ENCODE results near the gene SMOC1.

SMOC1 gene

DNA sequence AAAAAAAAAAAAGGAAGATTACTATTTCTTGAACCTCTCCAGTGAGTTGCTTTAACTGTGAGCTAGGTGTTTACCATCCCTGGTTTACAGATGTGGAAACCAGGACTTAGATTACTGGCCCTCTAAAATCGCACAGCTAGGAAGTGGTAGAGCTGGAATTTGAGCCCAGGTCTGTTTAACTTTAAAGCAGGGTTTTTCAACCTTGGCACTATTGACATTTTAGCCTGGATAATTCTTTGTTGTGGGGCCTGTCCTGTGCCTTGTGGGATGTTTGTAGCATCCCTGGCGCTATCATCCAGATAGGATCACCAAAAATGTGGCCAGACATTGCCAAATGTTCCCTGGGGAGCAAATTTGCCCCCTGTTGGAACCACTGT, 28.5 kb upstream of the SMOC1 start:
- Histone ChIP-seq H3K27me3 (ENCODE audit: control insufficient read depth in 1 of 2, insufficient read depth in 2 of 2, low read length in 2 of 2) (no peaks in the 10 kb centered on the region), H3K9ac (ENCODE audit: low read length) (no peak overlapping the region), H3K9me3 (ENCODE audit: low read length) (no peaks in the 10 kb centered on the region), H3K27ac (ENCODE audit: low read depth, low read length) (no peak overlapping the region), H3K4me3 (ENCODE audit: low read depth in 1 of 2, low read length in 2 of 2) (no peak overlapping the region), H3K4me1 (ENCODE audit: insufficient read depth, low read length) (no peaks in the 10 kb centered on the region), H3K36me3 (ENCODE audit: insufficient read depth, low read length) (no peaks in the 10 kb centered on the region)

DNA sequence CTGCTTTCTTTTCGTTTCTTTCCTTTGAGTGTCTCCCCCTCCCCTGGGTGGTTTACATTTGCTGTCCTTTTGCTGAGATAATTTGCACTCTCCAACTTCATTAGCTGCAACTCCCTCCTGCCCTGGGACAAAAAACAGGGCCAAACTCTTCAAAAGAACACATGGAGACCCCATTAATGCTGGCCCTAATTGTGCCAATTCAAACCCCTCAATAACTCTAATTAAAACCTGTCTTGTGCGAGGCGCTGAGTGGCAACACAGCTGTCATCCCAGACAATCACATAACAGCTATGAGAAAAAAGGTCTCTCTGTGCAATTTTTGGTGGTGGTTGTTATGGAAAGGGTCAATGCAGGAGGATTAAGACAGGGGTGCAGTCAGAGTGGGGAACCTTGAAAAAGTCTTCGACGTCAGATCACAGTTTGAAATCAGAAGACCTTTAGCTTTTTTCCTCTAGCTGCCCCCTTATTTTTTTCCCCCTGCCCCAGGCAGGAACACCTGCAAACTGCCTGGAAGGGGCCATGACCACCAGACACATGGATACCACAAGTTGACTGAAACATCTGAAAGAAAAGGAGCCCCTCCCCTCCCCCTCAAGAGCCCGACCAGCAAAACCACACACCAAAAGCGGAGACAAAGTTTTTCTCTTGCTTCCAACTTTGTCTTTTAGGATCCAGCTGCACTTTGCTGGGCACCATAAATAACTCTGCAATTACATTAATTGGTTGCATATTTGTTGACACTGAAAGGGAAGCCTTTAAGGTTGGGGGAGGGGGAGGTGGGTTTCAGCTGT, 26.5 kb upstream of the SMOC1 start:
- Histone ChIP-seq H3K4me3 (ENCODE audit: low read depth in 1 of 2, low read length in 2 of 2) (no peak overlapping the region), H3K9ac (ENCODE audit: low read length) (no peak overlapping the region), H3K27me3 (ENCODE audit: control insufficient read depth in 1 of 2, insufficient read depth in 2 of 2, low read length in 2 of 2) (no peaks in the 10 kb centered on the region), H3K4me1 (ENCODE audit: insufficient read depth, low read length) (no peaks in the 10 kb centered on the region), H3K27ac (ENCODE audit: low read depth, low read length) (no peak overlapping the region), H3K9me3 (ENCODE audit: low read length) (no peaks in the 10 kb centered on the region), H3K36me3 (ENCODE audit: insufficient read depth, low read length) (no peaks in the 10 kb centered on the region)

DNA sequence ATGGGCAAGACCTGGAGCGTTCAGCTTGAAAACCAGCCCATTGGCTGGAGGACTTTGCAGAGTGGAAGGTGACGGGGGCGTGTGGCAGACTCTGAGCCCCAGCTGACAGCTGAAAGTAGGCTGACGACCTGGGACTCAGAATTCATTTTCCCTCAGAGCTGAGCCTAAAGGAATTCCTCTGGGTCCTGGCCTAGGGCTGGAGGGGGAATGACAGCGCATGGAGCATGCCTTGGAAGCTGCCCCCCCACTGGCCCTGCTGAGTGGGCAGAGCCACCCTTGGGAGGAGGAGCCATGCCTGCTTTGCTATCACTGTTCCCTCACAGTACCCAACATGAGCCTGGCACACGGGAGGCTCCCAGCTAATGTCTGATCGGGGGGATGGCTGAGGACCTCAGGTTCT, 25.4 kb upstream of the SMOC1 start:
- Histone ChIP-seq H3K4me3 (ENCODE audit: low read depth in 1 of 2, low read length in 2 of 2) (no peak overlapping the region), H3K4me1 (ENCODE audit: insufficient read depth, low read length) (no peaks in the 10 kb centered on the region), H3K36me3 (ENCODE audit: insufficient read depth, low read length) (no peaks in the 10 kb centered on the region), H3K9me3 (ENCODE audit: low read length) (no peaks in the 10 kb centered on the region), H3K27ac (ENCODE audit: low read depth, low read length) (no peak overlapping the region), H3K9ac (ENCODE audit: low read length) (no peak overlapping the region), H3K27me3 (ENCODE audit: control insufficient read depth in 1 of 2, insufficient read depth in 2 of 2, low read length in 2 of 2) (no peaks in the 10 kb centered on the region)

DNA sequence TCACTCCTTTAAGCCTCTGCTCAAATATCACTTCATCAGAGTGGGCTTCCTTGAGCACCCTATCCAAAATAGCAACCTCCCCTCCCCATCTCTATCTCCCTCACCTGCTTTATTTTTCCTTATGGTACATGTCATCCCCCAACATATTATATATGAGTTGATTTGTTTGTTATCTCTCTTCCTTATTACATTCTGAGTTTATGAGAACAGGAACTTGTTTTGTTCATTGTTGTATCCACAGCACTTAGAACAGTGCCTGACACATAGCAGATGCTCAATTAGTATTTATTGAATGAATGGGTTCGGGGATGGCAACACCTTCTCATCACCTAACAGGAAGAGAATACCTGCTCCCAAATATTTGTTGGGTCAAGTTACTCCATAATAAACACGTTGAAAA, 24.6 kb upstream of the SMOC1 start:
- H3K4me1 ChIP-seq (ENCODE audit: insufficient read depth, low read length) = no peaks in the 10 kb centered on the region
- H3K27ac ChIP-seq (ENCODE audit: low read depth, low read length) = no peak overlapping the region
- no peaks in the 10 kb centered on the region for H3K27me3 ChIP-seq (ENCODE audit: control insufficient read depth in 1 of 2, insufficient read depth in 2 of 2, low read length in 2 of 2)
- no peaks in the 10 kb centered on the region for H3K36me3 ChIP-seq (ENCODE audit: insufficient read depth, low read length)
- no peak overlapping the region for H3K4me3 ChIP-seq (ENCODE audit: low read depth in 1 of 2, low read length in 2 of 2)
- no peak overlapping the region for H3K9ac ChIP-seq (ENCODE audit: low read length)
- no peaks in the 10 kb centered on the region for H3K9me3 ChIP-seq (ENCODE audit: low read length)

DNA sequence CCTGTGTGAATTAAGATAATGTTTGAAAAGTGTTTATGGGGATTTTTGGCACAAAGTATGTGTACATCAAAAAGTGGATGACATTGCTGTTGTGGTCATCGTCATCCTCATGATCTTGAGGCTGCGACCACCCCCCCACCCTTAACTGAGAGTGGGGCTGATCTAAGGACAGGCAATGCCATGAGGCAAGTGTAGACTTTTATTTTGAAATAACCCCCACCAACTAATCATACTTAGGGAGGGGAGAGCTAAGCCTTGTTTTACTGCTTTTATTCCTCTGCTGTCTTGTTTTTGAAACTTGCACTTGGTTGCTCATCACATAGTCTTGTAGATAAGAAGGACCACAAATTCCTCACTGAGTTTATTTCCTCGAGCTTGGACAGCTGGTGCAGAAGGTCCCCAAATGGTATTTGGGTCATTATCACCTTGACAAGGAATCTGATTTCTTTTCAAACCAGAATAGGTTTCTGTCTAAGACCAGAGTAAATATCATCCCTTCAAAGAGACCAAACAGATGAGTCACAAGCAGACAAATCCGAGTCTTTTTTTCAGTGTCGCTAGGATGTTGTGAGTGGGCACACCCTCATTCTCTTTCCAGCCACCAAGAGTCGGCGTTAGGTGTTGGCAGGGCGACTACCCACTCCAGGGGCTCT, 23.9 kb upstream of the SMOC1 start:
- Histone ChIP-seq H3K4me3 (ENCODE audit: low read depth in 1 of 2, low read length in 2 of 2) (no peak overlapping the region), H3K9ac (ENCODE audit: low read length) (no peak overlapping the region), H3K27me3 (ENCODE audit: control insufficient read depth in 1 of 2, insufficient read depth in 2 of 2, low read length in 2 of 2) (no peaks in the 10 kb centered on the region), H3K27ac (ENCODE audit: low read depth, low read length) (no peak overlapping the region), H3K9me3 (ENCODE audit: low read length) (no peaks in the 10 kb centered on the region), H3K36me3 (ENCODE audit: insufficient read depth, low read length) (no peaks in the 10 kb centered on the region), H3K4me1 (ENCODE audit: insufficient read depth, low read length) (no peaks in the 10 kb centered on the region)

DNA sequence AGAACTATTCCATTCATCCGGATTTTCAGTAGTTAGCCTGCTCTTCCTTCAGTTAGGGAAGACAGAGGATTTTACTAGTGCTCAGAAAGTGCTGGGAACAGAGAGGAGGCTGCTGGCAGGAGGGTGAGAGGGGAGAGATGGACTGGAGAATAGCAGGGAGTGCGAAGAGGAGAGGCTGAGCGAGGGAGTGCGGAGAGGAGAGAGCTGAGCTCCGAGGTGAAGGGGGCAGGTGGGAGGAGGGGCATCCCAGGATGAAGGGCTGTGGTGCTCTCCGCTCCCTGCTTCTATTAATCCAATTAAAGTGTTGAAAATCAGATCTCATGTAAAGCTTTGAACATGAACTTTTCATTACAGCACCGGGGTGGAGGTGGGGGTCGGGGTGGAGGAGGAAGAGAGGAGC, 20.4 kb upstream of the SMOC1 start:
- no peak overlapping the region for H3K9ac ChIP-seq (ENCODE audit: low read length)
- H3K27ac ChIP-seq (ENCODE audit: low read depth, low read length) = no peak overlapping the region
- H3K27me3 ChIP-seq (ENCODE audit: control insufficient read depth in 1 of 2, insufficient read depth in 2 of 2, low read length in 2 of 2) = no peaks in the 10 kb centered on the region
- H3K4me1 ChIP-seq (ENCODE audit: insufficient read depth, low read length) = no peaks in the 10 kb centered on the region
- no peaks in the 10 kb centered on the region for H3K36me3 ChIP-seq (ENCODE audit: insufficient read depth, low read length)
- no peak overlapping the region for H3K4me3 ChIP-seq (ENCODE audit: low read depth in 1 of 2, low read length in 2 of 2)
- H3K9me3 ChIP-seq (ENCODE audit: low read length) = no peaks in the 10 kb centered on the region

DNA sequence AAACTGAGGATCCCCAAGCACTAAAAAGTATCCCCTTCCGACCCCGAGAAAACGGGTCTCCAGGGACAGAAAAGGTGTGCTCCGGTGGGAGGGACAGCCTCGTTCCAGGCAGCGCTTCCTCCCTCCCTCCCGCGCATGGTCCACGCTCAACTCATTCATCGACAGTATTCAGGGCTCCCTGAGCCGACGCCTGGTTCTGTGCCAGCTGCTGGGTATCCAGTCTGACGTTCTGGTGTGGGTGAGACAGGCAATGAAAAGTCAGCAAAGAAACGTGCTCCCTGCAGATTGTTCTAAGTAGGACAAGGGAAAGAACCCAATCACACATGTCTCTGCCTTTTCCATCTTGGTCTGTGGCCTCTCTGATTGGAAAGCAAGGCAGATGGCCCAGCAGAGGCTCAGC, 19.6 kb upstream of the SMOC1 start:
- no peak overlapping the region for H3K9ac ChIP-seq (ENCODE audit: low read length)
- H3K27me3 ChIP-seq (ENCODE audit: control insufficient read depth in 1 of 2, insufficient read depth in 2 of 2, low read length in 2 of 2) = no peaks in the 10 kb centered on the region
- H3K4me1 ChIP-seq (ENCODE audit: insufficient read depth, low read length) = no peaks in the 10 kb centered on the region
- no peak overlapping the region for H3K27ac ChIP-seq (ENCODE audit: low read depth, low read length)
- no peak overlapping the region for H3K4me3 ChIP-seq (ENCODE audit: low read depth in 1 of 2, low read length in 2 of 2)
- H3K36me3 ChIP-seq (ENCODE audit: insufficient read depth, low read length) = no peaks in the 10 kb centered on the region
- H3K9me3 ChIP-seq (ENCODE audit: low read length) = peaks cover 4% of the 10 kb centered on the region

DNA sequence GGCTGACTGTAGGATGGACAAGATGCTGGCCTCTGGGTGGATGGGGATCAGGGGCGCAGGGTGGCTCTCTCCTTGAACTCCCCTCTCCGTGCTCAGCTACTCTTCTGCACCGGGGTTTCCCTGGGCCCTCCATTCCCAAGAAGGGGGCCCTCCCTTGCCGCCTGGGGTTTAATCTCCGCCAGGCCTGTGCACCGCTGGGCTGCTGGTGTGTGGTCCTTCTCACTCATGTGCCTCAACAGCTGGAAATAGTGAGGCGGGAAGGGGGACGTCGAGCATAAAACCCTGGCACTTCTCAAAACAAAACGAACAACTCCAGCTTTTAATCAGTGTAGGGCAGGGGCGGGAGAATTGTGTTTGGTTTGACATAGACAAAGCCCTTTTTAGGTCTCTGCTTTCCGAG, 19.0 kb upstream of the SMOC1 start:
- peaks cover 10% of the 10 kb centered on the region for H3K9me3 ChIP-seq (ENCODE audit: low read length)
- H3K27me3 ChIP-seq (ENCODE audit: control insufficient read depth in 1 of 2, insufficient read depth in 2 of 2, low read length in 2 of 2) = no peaks in the 10 kb centered on the region
- H3K4me3 ChIP-seq (ENCODE audit: low read depth in 1 of 2, low read length in 2 of 2) = no peak overlapping the region
- no peak overlapping the region for H3K27ac ChIP-seq (ENCODE audit: low read depth, low read length)
- no peak overlapping the region for H3K9ac ChIP-seq (ENCODE audit: low read length)
- H3K36me3 ChIP-seq (ENCODE audit: insufficient read depth, low read length) = no peaks in the 10 kb centered on the region
- no peaks in the 10 kb centered on the region for H3K4me1 ChIP-seq (ENCODE audit: insufficient read depth, low read length)

DNA sequence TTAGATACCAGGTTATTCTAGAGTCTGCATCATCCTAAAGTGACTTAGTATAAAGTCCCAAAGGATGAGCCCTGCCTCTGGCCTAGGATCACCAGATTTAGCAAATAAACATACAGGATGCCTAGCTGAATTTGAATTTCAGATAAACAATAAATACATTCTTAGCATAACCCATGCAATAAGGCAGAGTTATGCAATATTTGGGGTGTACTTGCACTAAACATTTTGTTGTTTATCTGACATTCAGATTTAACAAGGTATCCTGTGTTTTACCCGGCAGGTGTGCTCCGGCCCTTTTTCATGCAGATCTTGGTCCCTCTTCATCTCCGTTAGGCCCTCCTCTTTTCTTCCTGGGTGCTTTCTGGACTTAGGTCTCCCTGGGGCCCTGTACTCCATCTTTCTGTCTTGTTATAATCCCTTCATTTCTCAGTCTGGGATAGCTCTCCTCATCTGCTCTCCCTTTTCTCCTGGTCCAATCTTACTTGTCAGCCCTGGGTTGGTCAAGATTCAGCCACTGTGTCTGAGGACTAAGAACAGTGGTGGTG, 18.1 kb upstream of the SMOC1 start:
- H3K4me1 ChIP-seq (ENCODE audit: insufficient read depth, low read length) = no peaks in the 10 kb centered on the region
- H3K9me3 ChIP-seq (ENCODE audit: low read length) = peaks cover 14% of the 10 kb centered on the region
- H3K27me3 ChIP-seq (ENCODE audit: control insufficient read depth in 1 of 2, insufficient read depth in 2 of 2, low read length in 2 of 2) = no peaks in the 10 kb centered on the region
- no peak overlapping the region for H3K4me3 ChIP-seq (ENCODE audit: low read depth in 1 of 2, low read length in 2 of 2)
- H3K36me3 ChIP-seq (ENCODE audit: insufficient read depth, low read length) = no peaks in the 10 kb centered on the region
- no peak overlapping the region for H3K27ac ChIP-seq (ENCODE audit: low read depth, low read length)
- no peak overlapping the region for H3K9ac ChIP-seq (ENCODE audit: low read length)

DNA sequence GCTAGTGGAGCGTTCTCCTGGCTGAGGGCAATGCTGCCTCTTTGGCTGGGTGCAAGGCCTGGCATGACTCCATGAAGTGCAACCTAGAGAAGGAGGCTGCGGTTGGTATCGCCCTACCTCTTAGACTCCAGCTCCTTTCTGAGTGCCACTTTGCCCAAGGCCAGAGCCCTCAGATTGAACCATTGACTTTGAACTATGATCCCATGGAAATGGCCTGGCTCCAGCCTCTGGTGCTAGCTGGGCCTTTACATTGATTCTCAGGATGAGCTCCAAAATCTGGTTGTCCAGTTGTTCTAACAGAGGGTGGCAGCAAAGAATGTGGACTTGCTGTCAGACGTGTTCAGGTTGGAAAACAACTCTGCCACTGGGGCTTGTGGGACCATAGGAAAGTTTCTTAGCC, 16.1 kb upstream of the SMOC1 start:
- H3K9ac ChIP-seq (ENCODE audit: low read length) = no peak overlapping the region
- H3K9me3 ChIP-seq (ENCODE audit: low read length) = peaks cover 14% of the 10 kb centered on the region
- H3K27me3 ChIP-seq (ENCODE audit: control insufficient read depth in 1 of 2, insufficient read depth in 2 of 2, low read length in 2 of 2) = no peaks in the 10 kb centered on the region
- no peaks in the 10 kb centered on the region for H3K36me3 ChIP-seq (ENCODE audit: insufficient read depth, low read length)
- no peak overlapping the region for H3K27ac ChIP-seq (ENCODE audit: low read depth, low read length)
- no peak overlapping the region for H3K4me3 ChIP-seq (ENCODE audit: low read depth in 1 of 2, low read length in 2 of 2)
- no peaks in the 10 kb centered on the region for H3K4me1 ChIP-seq (ENCODE audit: insufficient read depth, low read length)

DNA sequence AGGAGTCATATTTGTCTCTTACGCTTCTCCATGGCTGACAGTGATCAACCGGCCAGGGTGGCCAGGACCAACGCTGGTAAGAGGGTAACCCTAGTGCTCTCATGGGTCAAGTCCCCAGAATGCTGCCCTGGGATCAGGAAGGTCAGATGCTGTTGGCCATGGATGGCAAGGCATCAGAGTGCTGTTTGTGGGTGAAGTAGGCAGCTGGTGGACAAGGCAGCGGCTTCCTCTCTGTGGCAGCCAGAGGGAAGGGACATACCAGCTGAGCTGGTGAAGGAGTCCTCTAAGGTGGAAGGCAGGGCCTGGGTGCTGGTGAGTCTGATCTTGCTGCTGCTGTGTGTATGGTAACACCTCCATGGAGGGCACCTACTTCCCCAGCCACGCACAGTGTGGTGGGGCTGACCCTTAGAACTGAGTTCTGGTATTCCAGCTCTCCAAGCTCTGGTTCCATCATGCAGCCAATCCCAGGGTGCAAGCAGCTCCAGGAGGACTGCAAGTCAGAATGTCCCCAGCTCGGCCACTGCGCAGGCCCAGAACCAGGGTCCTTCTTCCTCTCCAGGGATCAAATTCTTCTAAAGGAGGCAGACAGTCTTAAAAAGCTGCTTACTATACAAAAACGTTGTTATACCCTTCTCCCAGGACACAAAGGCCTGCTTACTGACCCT, 13.4 kb upstream of the SMOC1 start:
- no peak overlapping the region for H3K9ac ChIP-seq (ENCODE audit: low read length)
- H3K36me3 ChIP-seq (ENCODE audit: insufficient read depth, low read length) = no peaks in the 10 kb centered on the region
- peaks cover 14% of the 10 kb centered on the region for H3K9me3 ChIP-seq (ENCODE audit: low read length)
- no peak overlapping the region for H3K27ac ChIP-seq (ENCODE audit: low read depth, low read length)
- no peaks in the 10 kb centered on the region for H3K4me1 ChIP-seq (ENCODE audit: insufficient read depth, low read length)
- H3K4me3 ChIP-seq (ENCODE audit: low read depth in 1 of 2, low read length in 2 of 2) = no peak overlapping the region
- no peaks in the 10 kb centered on the region for H3K27me3 ChIP-seq (ENCODE audit: control insufficient read depth in 1 of 2, insufficient read depth in 2 of 2, low read length in 2 of 2)
